ENCODE data around the gene DLG2. TPM values are rescaled to one million over a fixed set of nuclear protein-coding genes. Genes with fewer than 3 reads are reported as not detected.

Gene DLG2
- polyA plus RNA-seq, 1 donor, result 8.1 TPM

GRCh38 chr11:84091212-84091986 is 1535.7 kb downstream of the DLG2 start:
- WGBS (ENCODE audit: insufficient coverage, low lambda C conversion rate), result no CpG with 5 or more reads among the region's 7 CpGs
- DNase-seq, result no peak
- no peaks in the 10 kb centered on the region for H3K4me1 ChIP-seq (ENCODE audit: control insufficient read depth, insufficient read depth, low read length)

GRCh38 chr11:84089072-84090057 is 1537.8 kb downstream of the DLG2 start:
- H3K36me3 ChIP-seq (ENCODE audit: control insufficient read depth, insufficient read depth, low read length), result no peaks in the 10 kb centered on the region
- no peak overlapping the region for H3K4me3 ChIP-seq (ENCODE audit: low read length)
- no peak for DNase-seq
- no peaks in the 10 kb centered on the region for H3K4me1 ChIP-seq (ENCODE audit: control insufficient read depth, insufficient read depth, low read length)
- WGBS (ENCODE audit: insufficient coverage, low lambda C conversion rate), result 64% methylated on average over 1 of the region's 5 CpGs
- no peaks in the 10 kb centered on the region for H3K27me3 ChIP-seq (ENCODE audit: control insufficient read depth, insufficient read depth, low read length)
- no peak overlapping the region for H3K27ac ChIP-seq (ENCODE audit: low read length)
- no peaks in the 10 kb centered on the region for H3K9me3 ChIP-seq (ENCODE audit: control insufficient read depth, low read depth, low read length)

More at GRCh38 chr11:84091212-84091986, 1535.7 kb downstream of the DLG2 start:
- H3K27ac ChIP-seq (ENCODE audit: low read length), result no peak overlapping the region
- no peaks in the 10 kb centered on the region for H3K9me3 ChIP-seq (ENCODE audit: control insufficient read depth, low read depth, low read length)
- H3K27me3 ChIP-seq (ENCODE audit: control insufficient read depth, insufficient read depth, low read length), result no peaks in the 10 kb centered on the region
- no peaks in the 10 kb centered on the region for H3K36me3 ChIP-seq (ENCODE audit: control insufficient read depth, insufficient read depth, low read length)
- no peak overlapping the region for H3K4me3 ChIP-seq (ENCODE audit: low read length)

GRCh38 chr11:84071851-84072250 is 1555.3 kb downstream of the DLG2 start:
- no peak overlapping the region for H3K4me3 ChIP-seq (ENCODE audit: low read length)
- H3K9me3 ChIP-seq (ENCODE audit: control insufficient read depth, low read depth, low read length), result no peaks in the 10 kb centered on the region
- H3K27ac ChIP-seq (ENCODE audit: low read length), result no peak overlapping the region
- H3K27me3 ChIP-seq (ENCODE audit: control insufficient read depth, insufficient read depth, low read length), result no peaks in the 10 kb centered on the region
- DNase-seq, result no peak
- no peaks in the 10 kb centered on the region for H3K4me1 ChIP-seq (ENCODE audit: control insufficient read depth, insufficient read depth, low read length)
- H3K36me3 ChIP-seq (ENCODE audit: control insufficient read depth, insufficient read depth, low read length), result no peaks in the 10 kb centered on the region
- WGBS (ENCODE audit: insufficient coverage, low lambda C conversion rate), result no CpG with 5 or more reads among the region's 2 CpGs

GRCh38 chr11:84069048-84069447 is 1558.1 kb downstream of the DLG2 start:
- Histone ChIP-seq H3K27me3 (ENCODE audit: control insufficient read depth, insufficient read depth, low read length) (no peaks in the 10 kb centered on the region), H3K27ac (ENCODE audit: low read length) (no peak overlapping the region), H3K4me3 (ENCODE audit: low read length) (no peak overlapping the region), H3K9me3 (ENCODE audit: control insufficient read depth, low read depth, low read length) (no peaks in the 10 kb centered on the region), H3K36me3 (ENCODE audit: control insufficient read depth, insufficient read depth, low read length) (no peaks in the 10 kb centered on the region), H3K4me1 (ENCODE audit: control insufficient read depth, insufficient read depth, low read length) (no peaks in the 10 kb centered on the region)
- no peak for DNase-seq
- WGBS (ENCODE audit: insufficient coverage, low lambda C conversion rate), result no CpG with 5 or more reads among the region's 1 CpG

- Histone ChIP-seq H3K36me3 (ENCODE audit: control insufficient read depth, insufficient read depth, low read length) (no peaks in the 10 kb centered on the region), H3K27me3 (ENCODE audit: control insufficient read depth, insufficient read depth, low read length) (no peaks in the 10 kb centered on the region), H3K4me3 (ENCODE audit: low read length) (no peak overlapping the region), H3K4me1 (ENCODE audit: control insufficient read depth, insufficient read depth, low read length) (no peaks in the 10 kb centered on the region), H3K9me3 (ENCODE audit: control insufficient read depth, low read depth, low read length) (no peaks in the 10 kb centered on the region), H3K27ac (ENCODE audit: low read length) (no peak overlapping the region)
- no CpG with 5 or more reads among the region's 1 CpG for WGBS (ENCODE audit: insufficient coverage, low lambda C conversion rate)
- DNase-seq, result no peak
Measured at GRCh38 chr11:84061726-84062125, 1565.4 kb downstream of the DLG2 start.

GRCh38 chr11:84056653-84057376 is 1570.3 kb downstream of the DLG2 start:
- WGBS (ENCODE audit: insufficient coverage, low lambda C conversion rate), result 63% methylated on average over 1 of the region's 6 CpGs
- Histone ChIP-seq H3K9me3 (ENCODE audit: control insufficient read depth, low read depth, low read length) (no peaks in the 10 kb centered on the region), H3K4me1 (ENCODE audit: control insufficient read depth, insufficient read depth, low read length) (no peaks in the 10 kb centered on the region), H3K27me3 (ENCODE audit: control insufficient read depth, insufficient read depth, low read length) (no peaks in the 10 kb centered on the region), H3K4me3 (ENCODE audit: low read length) (no peak overlapping the region), H3K36me3 (ENCODE audit: control insufficient read depth, insufficient read depth, low read length) (no peaks in the 10 kb centered on the region), H3K27ac (ENCODE audit: low read length) (no peak overlapping the region)
- no peak for DNase-seq

- Histone ChIP-seq H3K27ac (ENCODE audit: low read length) (no peak overlapping the region), H3K4me3 (ENCODE audit: low read length) (no peak overlapping the region), H3K36me3 (ENCODE audit: control insufficient read depth, insufficient read depth, low read length) (no peaks in the 10 kb centered on the region), H3K27me3 (ENCODE audit: control insufficient read depth, insufficient read depth, low read length) (no peaks in the 10 kb centered on the region), H3K4me1 (ENCODE audit: control insufficient read depth, insufficient read depth, low read length) (no peaks in the 10 kb centered on the region), H3K9me3 (ENCODE audit: control insufficient read depth, low read depth, low read length) (no peaks in the 10 kb centered on the region)
- no peak for DNase-seq
Measured at GRCh38 chr11:84045146-84045545, 1582.0 kb downstream of the DLG2 start.

GRCh38 chr11:84044706-84045105 is 1582.4 kb downstream of the DLG2 start:
- no peaks in the 10 kb centered on the region for H3K9me3 ChIP-seq (ENCODE audit: control insufficient read depth, low read depth, low read length)
- H3K27ac ChIP-seq (ENCODE audit: low read length), result no peak overlapping the region
- no peaks in the 10 kb centered on the region for H3K4me1 ChIP-seq (ENCODE audit: control insufficient read depth, insufficient read depth, low read length)
- DNase-seq, result no peak
- no peaks in the 10 kb centered on the region for H3K36me3 ChIP-seq (ENCODE audit: control insufficient read depth, insufficient read depth, low read length)
- H3K27me3 ChIP-seq (ENCODE audit: control insufficient read depth, insufficient read depth, low read length), result no peaks in the 10 kb centered on the region
- no peak overlapping the region for H3K4me3 ChIP-seq (ENCODE audit: low read length)
- WGBS (ENCODE audit: insufficient coverage, low lambda C conversion rate), result no CpG with 5 or more reads among the region's 1 CpG

GRCh38 chr11:84036664-84037194 is 1590.4 kb downstream of the DLG2 start:
- WGBS (ENCODE audit: insufficient coverage, low lambda C conversion rate), result 60% methylated on average over 2 of the region's 2 CpGs
- no peaks in the 10 kb centered on the region for H3K9me3 ChIP-seq (ENCODE audit: control insufficient read depth, low read depth, low read length)
- H3K4me3 ChIP-seq (ENCODE audit: low read length), result no peak overlapping the region
- no peak overlapping the region for H3K27ac ChIP-seq (ENCODE audit: low read length)
- H3K27me3 ChIP-seq (ENCODE audit: control insufficient read depth, insufficient read depth, low read length), result no peaks in the 10 kb centered on the region
- no peaks in the 10 kb centered on the region for H3K4me1 ChIP-seq (ENCODE audit: control insufficient read depth, insufficient read depth, low read length)
- DNase-seq, result no peak
- no peaks in the 10 kb centered on the region for H3K36me3 ChIP-seq (ENCODE audit: control insufficient read depth, insufficient read depth, low read length)

GRCh38 chr11:84035645-84036044 is 1591.5 kb downstream of the DLG2 start:
- DNase-seq, result no peak
- Histone ChIP-seq H3K27me3 (ENCODE audit: control insufficient read depth, insufficient read depth, low read length) (no peaks in the 10 kb centered on the region), H3K27ac (ENCODE audit: low read length) (no peak overlapping the region), H3K4me1 (ENCODE audit: control insufficient read depth, insufficient read depth, low read length) (no peaks in the 10 kb centered on the region), H3K9me3 (ENCODE audit: control insufficient read depth, low read depth, low read length) (no peaks in the 10 kb centered on the region), H3K4me3 (ENCODE audit: low read length) (no peak overlapping the region), H3K36me3 (ENCODE audit: control insufficient read depth, insufficient read depth, low read length) (no peaks in the 10 kb centered on the region)
- 80% methylated on average over 1 of the region's 2 CpGs for WGBS (ENCODE audit: insufficient coverage, low lambda C conversion rate)
